Measurements from ENCODE around the gene DPP10.

DPP10 gene

DNA sequence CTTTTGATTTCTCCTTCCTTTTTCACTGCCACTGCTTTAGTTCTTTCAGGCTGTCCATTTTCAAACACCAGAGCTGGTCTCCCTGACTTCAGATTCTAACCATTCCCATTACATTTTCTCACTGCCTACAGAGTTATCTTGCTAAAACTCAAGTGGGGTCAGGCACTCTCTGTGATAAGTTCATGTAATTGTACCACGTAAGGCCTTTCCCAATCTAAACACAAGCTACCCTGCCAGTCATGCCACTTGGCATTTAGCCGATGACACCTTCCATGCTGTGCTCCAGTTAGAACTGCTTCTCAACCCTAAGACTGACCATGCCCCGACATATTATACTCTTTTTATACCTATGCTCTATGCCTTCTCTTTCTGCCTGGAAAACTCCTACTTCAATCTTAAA lies 592.4 kb downstream of the DPP10 start:
- H3K9me3 ChIP-seq (ENCODE audit: low read length): no peaks in the 10 kb centered on the region
- no peak overlapping the region for H3K4me3 ChIP-seq (ENCODE audit: low read depth, low read length, poor library complexity, severe bottlenecking)
- H2AFZ ChIP-seq (ENCODE audit: low read length): no peak overlapping the region
- no peaks in the 10 kb centered on the region for H3K36me3 ChIP-seq (ENCODE audit: insufficient read depth, low read length)
- H3F3A ChIP-seq (ENCODE audit: insufficient read depth, low read length): no peaks in the 10 kb centered on the region
- no peaks in the 10 kb centered on the region for H3K79me2 ChIP-seq (ENCODE audit: insufficient read depth, low read length)
- H3K9me2 ChIP-seq (ENCODE audit: low read depth, low read length): no peaks in the 10 kb centered on the region
- H3K9ac ChIP-seq (ENCODE audit: low read length): no peak overlapping the region
- H3K27me3 ChIP-seq (ENCODE audit: insufficient read depth, low read length): no peaks in the 10 kb centered on the region
- no peak for TF ChIP-seq EZH2 (IDR thresholded peaks at IDR 0.05; ENCODE audit: borderline replicate concordance, low read length)
- TF ChIP-seq, protein P1, sequence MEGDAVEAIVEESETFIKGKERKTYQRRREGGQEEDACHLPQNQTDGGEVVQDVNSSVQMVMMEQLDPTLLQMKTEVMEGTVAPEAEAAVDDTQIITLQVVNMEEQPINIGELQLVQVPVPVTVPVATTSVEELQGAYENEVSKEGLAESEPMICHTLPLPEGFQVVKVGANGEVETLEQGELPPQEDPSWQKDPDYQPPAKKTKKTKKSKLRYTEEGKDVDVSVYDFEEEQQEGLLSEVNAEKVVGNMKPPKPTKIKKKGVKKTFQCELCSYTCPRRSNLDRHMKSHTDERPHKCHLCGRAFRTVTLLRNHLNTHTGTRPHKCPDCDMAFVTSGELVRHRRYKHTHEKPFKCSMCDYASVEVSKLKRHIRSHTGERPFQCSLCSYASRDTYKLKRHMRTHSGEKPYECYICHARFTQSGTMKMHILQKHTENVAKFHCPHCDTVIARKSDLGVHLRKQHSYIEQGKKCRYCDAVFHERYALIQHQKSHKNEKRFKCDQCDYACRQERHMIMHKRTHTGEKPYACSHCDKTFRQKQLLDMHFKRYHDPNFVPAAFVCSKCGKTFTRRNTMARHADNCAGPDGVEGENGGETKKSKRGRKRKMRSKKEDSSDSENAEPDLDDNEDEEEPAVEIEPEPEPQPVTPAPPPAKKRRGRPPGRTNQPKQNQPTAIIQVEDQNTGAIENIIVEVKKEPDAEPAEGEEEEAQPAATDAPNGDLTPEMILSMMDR (IDR thresholded peaks at IDR 0.05; ENCODE audit: low read length): no peak
- H3K4me1 ChIP-seq (ENCODE audit: insufficient read depth, low read length, severe bottlenecking): no peaks in the 10 kb centered on the region
- H4K20me1 ChIP-seq (ENCODE audit: insufficient read depth, low read length): no peaks in the 10 kb centered on the region
- H3K27ac ChIP-seq (ENCODE audit: low read depth, low read length, poor library complexity, severe bottlenecking): no peak overlapping the region
- no peak overlapping the region for H3K4me2 ChIP-seq (ENCODE audit: low read length)

DNA sequence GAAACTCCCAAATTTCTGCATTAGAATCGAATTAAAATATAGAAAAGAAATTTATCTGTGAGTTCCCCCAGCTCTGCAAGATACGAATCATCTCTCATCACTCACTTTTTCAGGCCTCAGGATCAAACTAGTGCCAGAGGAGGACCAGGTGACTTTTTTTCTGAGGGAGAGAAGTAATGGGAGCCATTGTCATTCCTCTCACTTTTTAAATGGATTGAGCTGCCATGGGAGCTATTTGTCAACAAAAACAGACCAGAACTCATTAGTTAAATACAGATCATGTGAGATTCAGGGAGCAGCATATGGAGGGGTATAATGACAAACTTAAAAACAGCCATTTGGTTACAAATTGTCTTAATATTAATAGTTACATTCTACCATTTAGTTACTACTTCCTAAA lies 594.4 kb downstream of the DPP10 start:
- H3K9ac ChIP-seq (ENCODE audit: low read length): no peak overlapping the region
- H2AFZ ChIP-seq (ENCODE audit: low read length): no peak overlapping the region
- no peaks in the 10 kb centered on the region for H4K20me1 ChIP-seq (ENCODE audit: insufficient read depth, low read length)
- TF ChIP-seq, protein P1 (IDR thresholded peaks at IDR 0.05; ENCODE audit: low read length): no peak
- no peak for TF ChIP-seq EZH2 (IDR thresholded peaks at IDR 0.05; ENCODE audit: borderline replicate concordance, low read length)
- no peak overlapping the region for H3K27ac ChIP-seq (ENCODE audit: low read depth, low read length, poor library complexity, severe bottlenecking)
- H3K9me2 ChIP-seq (ENCODE audit: low read depth, low read length): no peaks in the 10 kb centered on the region
- no peaks in the 10 kb centered on the region for H3K27me3 ChIP-seq (ENCODE audit: insufficient read depth, low read length)
- H3K36me3 ChIP-seq (ENCODE audit: insufficient read depth, low read length): no peaks in the 10 kb centered on the region
- no peaks in the 10 kb centered on the region for H3K4me1 ChIP-seq (ENCODE audit: insufficient read depth, low read length, severe bottlenecking)
- H3K9me3 ChIP-seq (ENCODE audit: low read length): no peaks in the 10 kb centered on the region
- H3F3A ChIP-seq (ENCODE audit: insufficient read depth, low read length): no peaks in the 10 kb centered on the region
- H3K79me2 ChIP-seq (ENCODE audit: insufficient read depth, low read length): no peaks in the 10 kb centered on the region
- no peak overlapping the region for H3K4me2 ChIP-seq (ENCODE audit: low read length)
- H3K4me3 ChIP-seq (ENCODE audit: low read depth, low read length, poor library complexity, severe bottlenecking): no peak overlapping the region

GRCh38 chr2:115057473-115057872 lies 615.0 kb downstream of the DPP10 start:
- no peaks in the 10 kb centered on the region for H3K4me1 ChIP-seq (ENCODE audit: insufficient read depth, low read length, severe bottlenecking)
- H3K9me3 ChIP-seq (ENCODE audit: low read length): no peaks in the 10 kb centered on the region
- TF ChIP-seq EZH2 (IDR thresholded peaks at IDR 0.05; ENCODE audit: borderline replicate concordance, low read length): no peak
- TF ChIP-seq, protein P1 (IDR thresholded peaks at IDR 0.05; ENCODE audit: low read length): no peak
- H3K4me3 ChIP-seq (ENCODE audit: low read depth, low read length, poor library complexity, severe bottlenecking): no peak overlapping the region
- H2AFZ ChIP-seq (ENCODE audit: low read length): no peak overlapping the region
- no peak overlapping the region for H3K27ac ChIP-seq (ENCODE audit: low read depth, low read length, poor library complexity, severe bottlenecking)
- no peak overlapping the region for H3K4me2 ChIP-seq (ENCODE audit: low read length)
- no peaks in the 10 kb centered on the region; the same call in 1 of the 2 replicates for H3K27me3 ChIP-seq (ENCODE audit: insufficient read depth, low read length)
- no peaks in the 10 kb centered on the region for H3K36me3 ChIP-seq (ENCODE audit: insufficient read depth, low read length)
- H3K9me2 ChIP-seq (ENCODE audit: low read depth, low read length): no peaks in the 10 kb centered on the region
- no peaks in the 10 kb centered on the region for H3K79me2 ChIP-seq (ENCODE audit: insufficient read depth, low read length)
- H3K9ac ChIP-seq (ENCODE audit: low read length): no peak overlapping the region
- H3F3A ChIP-seq (ENCODE audit: insufficient read depth, low read length): no peaks in the 10 kb centered on the region
- H4K20me1 ChIP-seq (ENCODE audit: insufficient read depth, low read length): no peaks in the 10 kb centered on the region

All from OCI-LY1 (cell line).